Hematopoietic multipotent progenitor cell treated with erythropoietin and hydrocortisone succinate and interleukin-3 and kit ligand, for 15 days (in vitro differentiated cells): ENCODE data around the gene SEMA4D.

Experiments used
- DNase-seq: peaks from one replicate; pipeline ENCODE4 v3.0.0-alpha.2; 2015; ENCODE audit warnings: low spot score

Gene SEMA4D

GRCh38 chr9:89367726-89368437 is 130.0 kb downstream of the SEMA4D start:
- no peak for DNase-seq

- no peak for DNase-seq
Observed at GRCh38 chr9:89367281-89367680, 130.6 kb downstream of the SEMA4D start.

GRCh38 chr9:89366711-89367110 is 131.2 kb downstream of the SEMA4D start:
- DNase-seq, result no peak

- DNase-seq, result no peak
Observed at GRCh38 chr9:89365532-89365912, 132.4 kb downstream of the SEMA4D start.

- no peak for DNase-seq
Observed at GRCh38 chr9:89364666-89365531, 133.0 kb downstream of the SEMA4D start.

- no peak for DNase-seq
Observed at GRCh38 chr9:89363921-89364665, 133.8 kb downstream of the SEMA4D start.

- DNase-seq, result no peak
Observed at GRCh38 chr9:89363311-89363670, 134.6 kb downstream of the SEMA4D start.

- DNase-seq, result no peak
Observed at GRCh38 chr9:89362647-89363310, 135.1 kb downstream of the SEMA4D start.

GRCh38 chr9:89361816-89362646 is 135.9 kb downstream of the SEMA4D start:
- DNase-seq, result no peak

- no peak for DNase-seq
Observed at GRCh38 chr9:89361031-89361430, 136.9 kb downstream of the SEMA4D start.

- DNase-seq, result no peak
Observed at GRCh38 chr9:89360465-89360864, 137.4 kb downstream of the SEMA4D start.

- DNase-seq, result no peak
Observed at GRCh38 chr9:89359751-89360261, 138.1 kb downstream of the SEMA4D start.

- no peak for DNase-seq
Observed at GRCh38 chr9:89358985-89359384, 138.9 kb downstream of the SEMA4D start.

- DNase-seq, result no peak
Observed at GRCh38 chr9:89358376-89358916, 139.5 kb downstream of the SEMA4D start.

GRCh38 chr9:89357331-89358197 is 140.3 kb downstream of the SEMA4D start:
- DNase-seq, result no peak

- DNase-seq, result no peak
Observed at GRCh38 chr9:89356782-89357181, 141.1 kb downstream of the SEMA4D start.

GRCh38 chr9:89354471-89354870 is 143.4 kb downstream of the SEMA4D start:
- no peak for DNase-seq

GRCh38 chr9:89353989-89354388 is 143.9 kb downstream of the SEMA4D start:
- DNase-seq, result peak; percentile 13

- no peak for DNase-seq
Observed at GRCh38 chr9:89352874-89353649, 144.9 kb downstream of the SEMA4D start.
